Neural cell (in vitro differentiated cells): ENCODE measurements around the gene VPS37B. TPM values are rescaled to one million over a fixed set of nuclear protein-coding genes. Genes with fewer than 3 reads are reported as not detected.

Experiments used
- H2AFZ ChIP-seq: fragments of 200-600, 300-800 bp; sonication (generic), shearing (Covaris generic); 2 replicates; pipeline ENCODE4 v1.6.0; 2014; ENCODE audit warnings: low read depth, mild to moderate bottlenecking, antibody characterized with exemption, low read length, moderate library complexity
- H3F3A ChIP-seq: fragments of 200-600 bp; shearing (Covaris generic); 2 replicates; pipeline ENCODE4 v1.6.1; 2016; ENCODE audit warnings: mild to moderate bottlenecking, moderate library complexity, mixed read lengths, antibody characterized with exemption, low read length; ENCODE audit not compliant: insufficient read depth, poor library complexity, severe bottlenecking
- H3K27ac ChIP-seq: fragments of 200-600, 300-800 bp; sonication (generic), shearing (Covaris generic); 2 replicates; pipeline ENCODE4 v1.5.1; 2014; ENCODE audit warnings: mild to moderate bottlenecking, low read length, moderate library complexity
- H3K27me3 ChIP-seq: fragments of 300-800, 200-600 bp; sonication (generic), shearing (Covaris generic); 2 replicates; pipeline ENCODE4 v1.6.0; 2014; ENCODE audit warnings: mild to moderate bottlenecking, low read depth, low read length, moderate library complexity; ENCODE audit not compliant: insufficient read depth
- H3K36me3 ChIP-seq: fragments of 300-800, 200-600 bp; sonication (generic), shearing (Covaris generic); 2 replicates; pipeline ENCODE4 v1.5.1; 2014; ENCODE audit warnings: mild to moderate bottlenecking, antibody characterized with exemption, low read length, moderate library complexity; ENCODE audit not compliant: insufficient read depth
- H3K4me2 ChIP-seq: fragments of 300-800, 200-600 bp; sonication (generic), shearing (Covaris generic); 2 replicates; pipeline ENCODE4 v1.6.0; 2014; ENCODE audit warnings: mild to moderate bottlenecking, low read length
- H3K4me3 ChIP-seq: fragments of 300-800, 200-600 bp; sonication (generic), shearing (Covaris generic); 2 replicates; pipeline ENCODE4 v1.5.1; 2014; ENCODE audit warnings: mild to moderate bottlenecking, low read length, moderate library complexity
- H3K79me2 ChIP-seq: fragments of 200-600 bp; shearing (Covaris generic); replicated peaks from 2 replicates; pipeline ENCODE4 v1.6.0; 2014; ENCODE audit warnings: mild to moderate bottlenecking, low read length, moderate library complexity; ENCODE audit not compliant: insufficient read depth
- H3K9ac ChIP-seq: fragments of 300-800, 200-600 bp; sonication (generic), shearing (Covaris generic); 2 replicates; pipeline ENCODE4 v1.6.1; 2016; ENCODE audit warnings: mild to moderate bottlenecking, low read length, mixed read lengths
- H3K9me2 ChIP-seq: fragments of 200-600 bp; shearing (Covaris generic); 2 replicates; pipeline ENCODE4 v1.6.1; 2016; ENCODE audit warnings: mild to moderate bottlenecking, low read length, mixed read lengths; ENCODE audit not compliant: insufficient read depth
- H3K9me3 ChIP-seq: fragments of 200-600, 300-800 bp; sonication (generic), shearing (Covaris generic); 2 replicates; pipeline ENCODE4 v1.6.1; 2016; ENCODE audit warnings: mild to moderate bottlenecking, mixed run types, low read length, moderate library complexity, mixed read lengths
- H4K20me1 ChIP-seq: fragments of 200-600 bp; shearing (Covaris generic); 2 replicates; pipeline ENCODE4 v1.6.1; 2016; ENCODE audit warnings: mild to moderate bottlenecking, mixed run types; ENCODE audit not compliant: insufficient read depth
- CTCF ChIP-seq: fragments of 450-650 bp; IDR thresholded peaks from 2 replicates; pipeline ENCODE4 v1.5.1; 2014; ENCODE audit warnings: antibody characterized with exemption, mild to moderate bottlenecking, moderate library complexity; ENCODE audit not compliant: poor library complexity, severe bottlenecking
- EP300 ChIP-seq: fragments of 450-650 bp; conservative IDR thresholded peaks from 2 replicates; pipeline ENCODE4 v1.6.1; 2014; ENCODE audit warnings: antibody characterized with exemption, mild to moderate bottlenecking, moderate library complexity; ENCODE audit not compliant: poor library complexity, severe bottlenecking
- EZH2 ChIP-seq: fragments of 200-600, 300-800 bp; shearing (Covaris generic), sonication (generic); IDR thresholded peaks from 2 replicates; pipeline ENCODE4 v1.6.1; 2014; ENCODE audit warnings: antibody characterized with exemption, low read length, borderline replicate concordance, mild to moderate bottlenecking; ENCODE audit not compliant: insufficient read depth, poor library complexity, severe bottlenecking
- MXI1 ChIP-seq: fragments of 450-650 bp; conservative IDR thresholded peaks from 2 replicates; pipeline ENCODE4 v1.6.1; 2014; ENCODE audit warnings: antibody characterized with exemption, mild to moderate bottlenecking; ENCODE audit not compliant: poor library complexity, severe bottlenecking
- POLR2AphosphoS5 ChIP-seq: IDR thresholded peaks from 2 replicates; pipeline ENCODE4 v1.6.1; 2012
- RAD21 ChIP-seq: fragments of 450-650 bp; conservative IDR thresholded peaks from 2 replicates; pipeline ENCODE4 v1.6.1; 2014; ENCODE audit warnings: antibody characterized with exemption, mild to moderate bottlenecking, moderate library complexity
- REST ChIP-seq: IDR thresholded peaks from 2 replicates; pipeline ENCODE4 v1.6.1; 2012; ENCODE audit warnings: borderline replicate concordance
- SMC3 ChIP-seq: fragments of 450-650 bp; conservative IDR thresholded peaks from 2 replicates; pipeline ENCODE4 v1.6.1; 2014; ENCODE audit warnings: antibody characterized with exemption, mild to moderate bottlenecking, moderate library complexity; ENCODE audit not compliant: poor library complexity
- TAF1 ChIP-seq: IDR thresholded peaks from 2 replicates; pipeline ENCODE4 v1.6.1; 2012; ENCODE audit warnings: low read depth
- polyA plus RNA-seq: library from polyadenylated mRNA; depleted of rRNA; stranded (reverse); fragments of >200 nt; gene quantifications from 2 replicates; pipeline ENCODE4 v1.2.3, GENCODE V29; 2014

The VPS37B gene
- polyA plus RNA-seq, 1 donor from 2014 or later = 30.2 TPM

DNA sequence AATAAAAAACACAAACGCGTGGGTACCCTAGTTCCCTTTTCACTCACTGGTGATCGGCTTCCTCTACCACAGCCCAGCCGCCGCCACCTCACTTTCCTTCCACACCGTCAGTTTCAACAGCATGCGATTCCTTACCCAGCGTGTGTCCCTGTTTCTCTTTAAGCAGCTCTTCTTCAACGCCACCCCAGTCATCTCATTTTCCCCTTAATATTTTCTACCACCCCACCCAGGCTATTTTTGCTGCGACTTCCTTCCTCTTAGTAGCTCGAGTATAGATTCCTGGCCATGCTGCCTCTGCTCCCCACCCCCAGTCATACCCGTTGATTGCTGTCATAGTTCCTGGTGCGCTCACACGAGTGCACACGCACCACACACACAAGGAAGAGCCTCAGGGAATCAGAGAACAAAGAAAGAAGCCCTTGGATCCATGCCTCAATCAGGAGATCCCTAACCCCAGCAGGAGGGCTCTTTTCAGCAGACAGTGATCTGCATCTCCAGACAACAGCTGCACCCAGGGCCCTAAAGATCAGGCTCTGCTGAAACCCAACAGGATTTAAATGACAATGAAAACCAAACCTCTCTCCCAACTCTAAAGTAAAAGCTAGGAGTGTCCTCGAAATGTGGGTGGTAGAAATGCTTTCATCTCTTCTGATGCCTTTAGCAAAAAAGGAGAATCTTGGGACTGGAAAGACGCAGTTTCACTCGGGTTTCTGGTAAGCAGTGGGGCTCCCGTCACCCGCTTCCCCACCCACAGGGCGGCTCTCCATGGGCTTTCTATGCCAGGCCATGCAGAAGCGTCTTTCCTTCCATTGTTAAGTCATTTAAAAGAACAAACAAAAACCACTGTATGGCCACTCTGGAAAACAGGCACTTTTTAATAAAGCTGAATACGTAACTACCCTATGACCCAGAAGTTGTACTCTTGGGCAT, 23.8 kb downstream of the VPS37B start:
- H3F3A ChIP-seq = peaks cover 12% of the 10 kb centered on the region
- H3K9ac ChIP-seq = peak overlapping the region; percentile 78
- H3K9me3 ChIP-seq = no peaks in the 10 kb centered on the region
- no peaks in the 10 kb centered on the region for H3K27me3 ChIP-seq
- H4K20me1 ChIP-seq = no peaks in the 10 kb centered on the region
- peak overlapping the region; percentile 56 for H3K4me3 ChIP-seq
- H3K9me2 ChIP-seq = no peaks in the 10 kb centered on the region
- peaks cover 51% of the 10 kb centered on the region for H3K79me2 ChIP-seq
- no peaks in the 10 kb centered on the region for H3K36me3 ChIP-seq
- peak overlapping the region; percentile 76 for H3K4me2 ChIP-seq
- H3K27ac ChIP-seq = peak overlapping the region; percentile 97
- peak overlapping the region; percentile 28 for H2AFZ ChIP-seq
- TF ChIP-seq EP300 = peak; percentile 83
- peak; percentile 27 for TF ChIP-seq TAF1
- TF ChIP-seq CTCF = no peak
- no peak for TF ChIP-seq EZH2
- TF ChIP-seq SMC3 = peak; percentile 53
- TF ChIP-seq POLR2AphosphoS5 = peak; percentile 89
- TF ChIP-seq REST = peak; percentile 94
- peak; percentile 92 for TF ChIP-seq MXI1
- peak; percentile 50 for TF ChIP-seq RAD21

DNA sequence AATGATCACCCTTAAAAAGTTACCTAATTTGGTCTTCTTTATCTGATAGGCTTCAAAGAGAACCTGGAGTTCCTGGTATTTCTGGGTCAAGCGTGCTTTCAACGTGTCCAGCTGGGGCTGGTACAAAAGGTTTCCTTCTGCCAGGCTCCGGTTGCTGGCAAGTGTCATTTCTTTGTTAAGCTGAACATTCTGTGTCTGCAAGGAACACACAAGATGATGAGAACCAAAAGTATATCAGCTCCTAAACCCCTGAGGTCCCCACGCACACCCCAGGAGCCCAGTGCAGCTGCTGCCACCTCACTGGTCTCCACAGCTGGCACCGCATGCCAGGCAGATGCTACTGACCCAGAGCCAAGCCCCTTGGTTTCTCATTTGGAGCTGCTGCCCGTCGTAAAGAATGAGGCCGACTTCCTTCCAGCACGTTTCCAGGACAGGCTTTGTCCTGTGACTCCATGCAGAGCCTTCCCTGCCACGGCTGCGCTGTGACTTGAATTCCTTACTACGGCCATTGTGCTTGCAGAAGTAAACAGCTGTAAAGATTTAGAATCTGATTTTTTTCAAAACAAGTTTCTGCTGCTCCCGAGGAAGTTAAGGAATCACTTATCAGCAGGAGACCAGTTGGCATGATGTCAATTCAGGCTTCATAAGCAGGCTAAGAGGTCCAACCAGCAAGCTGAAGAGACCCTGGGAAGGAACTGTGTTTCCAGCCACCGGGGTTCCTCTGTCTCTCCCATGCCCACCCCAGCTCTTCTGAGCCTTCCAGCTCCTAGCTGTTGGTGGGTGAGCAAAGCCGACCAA, 24.9 kb downstream of the VPS37B start:
- Histone ChIP-seq H3K79me2 (peaks cover 40% of the 10 kb centered on the region), H3K27me3 (no peaks in the 10 kb centered on the region), H3K9me2 (no peaks in the 10 kb centered on the region), H3K27ac (peak overlapping the region; percentile 97), H3K4me3 (peak overlapping the region; percentile 56), H3F3A (peaks cover 12% of the 10 kb centered on the region), H3K36me3 (no peaks in the 10 kb centered on the region), H4K20me1 (no peaks in the 10 kb centered on the region), H3K9me3 (no peaks in the 10 kb centered on the region), H3K4me2 (peak overlapping the region; percentile 76), H2AFZ (no peak overlapping the region), H3K9ac (peak overlapping the region; percentile 78)
- no peak for TF ChIP-seq EP300
- no peak for TF ChIP-seq SMC3
- TF ChIP-seq REST = no peak
- no peak for TF ChIP-seq POLR2AphosphoS5
- TF ChIP-seq TAF1 = no peak
- no peak for TF ChIP-seq CTCF
- TF ChIP-seq EZH2 = no peak
- no peak for TF ChIP-seq MXI1
- no peak for TF ChIP-seq RAD21
